Measurements from ENCODE around the gene YAE1. TPM values are rescaled to one million over a fixed set of nuclear protein-coding genes. Genes with fewer than 3 reads are reported as not detected.

YAE1 gene
- total and polyA plus RNA-seq, 11 donors: 8.4 to 27.7 (median 16.7) TPM

DNA sequence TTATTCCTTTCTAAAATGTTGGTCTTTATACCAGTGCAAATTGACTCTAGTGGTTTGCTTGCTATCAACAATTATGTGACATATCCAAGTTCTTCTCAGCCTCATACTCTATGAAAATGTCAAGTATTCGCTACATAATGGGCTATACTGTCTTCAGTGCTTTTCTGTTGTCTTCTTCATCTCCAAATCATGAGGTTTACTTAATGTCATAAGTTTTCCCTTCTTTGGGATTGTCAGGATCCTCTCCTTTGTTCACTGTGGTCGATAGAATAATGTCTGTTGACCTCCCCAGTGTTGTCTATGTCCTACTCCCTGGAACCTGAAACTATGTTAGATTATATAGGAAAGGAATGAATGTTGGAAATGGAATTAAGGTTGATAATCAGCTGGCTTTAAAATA is 40.7 kb downstream of the YAE1 start:
- Histone ChIP-seq H3K4me3 (no peak overlapping the region), H3K36me3 (no peaks in the 10 kb centered on the region), H3K27me3 (no peaks in the 10 kb centered on the region), H3K9me3 (no peaks in the 10 kb centered on the region), H3K4me1 (peaks cover 0 to 35% (median 17%) of the 10 kb centered on the region in 12 donors), H3K27ac (peak overlapping the region in 3 of 12 donors; percentile 15 to 32 (median 29))
- intact Hi-C loops (cut with DNase I): loop anchor here in 1 of 10 donors (10.0 kb wide), 1 partner anchor 128 kb away; no protein-coding TSS in a partner anchor
- 93 to 98% (median 95%) methylated on average over 2 of the region's 2 CpGs for WGBS, 4 donors
- ATAC-seq (no peak), DNase-seq (no peak)
- TF ChIP-seq, protein P1, sequence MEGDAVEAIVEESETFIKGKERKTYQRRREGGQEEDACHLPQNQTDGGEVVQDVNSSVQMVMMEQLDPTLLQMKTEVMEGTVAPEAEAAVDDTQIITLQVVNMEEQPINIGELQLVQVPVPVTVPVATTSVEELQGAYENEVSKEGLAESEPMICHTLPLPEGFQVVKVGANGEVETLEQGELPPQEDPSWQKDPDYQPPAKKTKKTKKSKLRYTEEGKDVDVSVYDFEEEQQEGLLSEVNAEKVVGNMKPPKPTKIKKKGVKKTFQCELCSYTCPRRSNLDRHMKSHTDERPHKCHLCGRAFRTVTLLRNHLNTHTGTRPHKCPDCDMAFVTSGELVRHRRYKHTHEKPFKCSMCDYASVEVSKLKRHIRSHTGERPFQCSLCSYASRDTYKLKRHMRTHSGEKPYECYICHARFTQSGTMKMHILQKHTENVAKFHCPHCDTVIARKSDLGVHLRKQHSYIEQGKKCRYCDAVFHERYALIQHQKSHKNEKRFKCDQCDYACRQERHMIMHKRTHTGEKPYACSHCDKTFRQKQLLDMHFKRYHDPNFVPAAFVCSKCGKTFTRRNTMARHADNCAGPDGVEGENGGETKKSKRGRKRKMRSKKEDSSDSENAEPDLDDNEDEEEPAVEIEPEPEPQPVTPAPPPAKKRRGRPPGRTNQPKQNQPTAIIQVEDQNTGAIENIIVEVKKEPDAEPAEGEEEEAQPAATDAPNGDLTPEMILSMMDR (IDR thresholded peaks at IDR 0.05): no peak
- TF ChIP-seq POLR2A (IDR thresholded peaks at IDR 0.05): no peak

DNA sequence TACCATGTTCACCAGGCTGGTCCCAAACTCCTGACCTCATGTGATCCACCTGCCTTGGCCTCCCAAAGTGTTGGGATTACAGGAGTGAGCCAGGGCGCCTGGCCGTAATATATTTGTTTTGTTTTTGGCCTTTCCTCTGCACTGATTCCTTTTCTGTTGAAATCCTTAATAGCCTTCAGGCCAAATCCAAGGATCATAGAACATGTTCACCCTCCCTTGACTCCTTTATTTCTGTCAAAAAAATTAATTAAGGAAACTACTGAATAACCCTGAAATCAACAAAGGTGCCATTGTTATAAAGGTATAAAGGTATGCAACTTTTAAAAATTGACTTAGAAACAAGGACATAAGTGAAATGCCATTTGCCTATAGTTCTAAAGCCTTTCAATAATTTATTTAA is 41.7 kb downstream of the YAE1 start:
- TF ChIP-seq POLR2A (IDR thresholded peaks at IDR 0.05): no peak
- TF ChIP-seq, protein P1 (IDR thresholded peaks at IDR 0.05): no peak
- 94 to 98% (median 96%) methylated on average over 2 of the region's 2 CpGs for WGBS, 4 donors
- DNase-seq: no peak
- H3K27ac ChIP-seq: no peak overlapping the region
- H3K27me3 ChIP-seq: no peaks in the 10 kb centered on the region
- no peak overlapping the region for H3K4me3 ChIP-seq
- no peak for ATAC-seq
- no peaks in the 10 kb centered on the region for H3K36me3 ChIP-seq
- no peaks in the 10 kb centered on the region for H3K9me3 ChIP-seq
- H3K4me1 ChIP-seq: peaks cover 0 to 35% (median 17%) of the 10 kb centered on the region in 12 donors
- intact Hi-C loops (cut with DNase I): loop anchor here in 1 of 10 donors (10.0 kb wide), 1 partner anchor 127 kb away; no protein-coding TSS in a partner anchor

DNA sequence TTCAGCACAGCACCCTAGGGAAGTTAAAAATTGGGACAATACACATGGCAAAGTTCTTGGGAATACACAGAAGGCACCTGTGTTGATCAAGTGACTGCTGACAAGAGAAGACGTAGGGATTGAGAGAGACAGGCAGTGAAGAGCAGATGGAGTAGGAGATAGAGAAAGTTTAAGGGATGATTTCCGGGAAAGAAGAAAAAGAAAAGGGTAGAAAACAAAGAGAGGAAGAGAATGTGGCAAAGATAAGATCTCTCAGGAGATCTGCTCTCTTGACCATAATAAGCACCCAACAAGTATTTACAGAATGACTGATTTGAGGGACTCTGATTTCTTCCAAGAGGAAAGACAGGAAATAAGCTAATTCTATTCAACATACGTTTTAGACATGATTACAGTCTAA is 42.1 kb downstream of the YAE1 start:
- no peak for DNase-seq
- Histone ChIP-seq H3K4me3 (no peak overlapping the region), H3K9me3 (no peaks in the 10 kb centered on the region), H3K4me1 (peaks cover 0 to 35% (median 17%) of the 10 kb centered on the region in 12 donors), H3K27ac (peak overlapping the region in 2 of 12 donors; percentile 83 to 84), H3K36me3 (no peaks in the 10 kb centered on the region), H3K27me3 (no peaks in the 10 kb centered on the region)
- intact Hi-C loops (cut with DNase I): loop anchor here in 1 of 10 donors (10.0 kb wide), 1 partner anchor 127 kb away; no protein-coding TSS in a partner anchor
- WGBS, 4 donors: 53 to 60% (median 56%) methylated on average over 3 of the region's 3 CpGs
- TF ChIP-seq, protein P1 (IDR thresholded peaks at IDR 0.05): no peak
- no peak for TF ChIP-seq POLR2A (IDR thresholded peaks at IDR 0.05)
- ATAC-seq: no peak

GRCh38 chr7:39609113-39609934 is 43.1 kb downstream of the YAE1 start:
- peak overlapping the region; percentile 12 to 57 (median 42) for H3K4me3 ChIP-seq
- 4 to 12% (median 5%) methylated on average over 15 to 36 of the region's 36 CpGs for WGBS, 4 donors
- peak; percentile 19 to 70 (median 39) for DNase-seq
- no peaks in the 10 kb centered on the region for H3K27me3 ChIP-seq
- TF ChIP-seq POLR2A (IDR thresholded peaks at IDR 0.05): no peak
- TF ChIP-seq, protein P1 (IDR thresholded peaks at IDR 0.05): peak in 3 of 12 donors; percentile 9 to 19 (median 17)
- no peaks in the 10 kb centered on the region for H3K9me3 ChIP-seq
- peak overlapping the region in 10 of 12 donors; percentile 41 to 84 (median 65) for H3K27ac ChIP-seq
- ATAC-seq: peak in 3 of 4 donors; percentile 71 to 83 (median 82)
- intact Hi-C loops (cut with DNase I): loop anchor here in 1 of 10 donors (10.0 kb wide), 1 partner anchor 125 kb away; no protein-coding TSS in a partner anchor
- peaks cover 0 to 35% (median 17%) of the 10 kb centered on the region in 12 donors for H3K4me1 ChIP-seq
- H3K36me3 ChIP-seq: no peaks in the 10 kb centered on the region
